ENCODE measurements around the gene INTS3. TPM values are rescaled to one million over a fixed set of nuclear protein-coding genes. Genes with fewer than 3 reads are reported as not detected.

Gene INTS3
- total and polyA plus RNA-seq, 9 of the 15 experiments (the other 6 are each of a cell fraction or from before 2014, with no cell fraction given): 6.3 to 24.1 (median 14.3) TPM

DNA sequence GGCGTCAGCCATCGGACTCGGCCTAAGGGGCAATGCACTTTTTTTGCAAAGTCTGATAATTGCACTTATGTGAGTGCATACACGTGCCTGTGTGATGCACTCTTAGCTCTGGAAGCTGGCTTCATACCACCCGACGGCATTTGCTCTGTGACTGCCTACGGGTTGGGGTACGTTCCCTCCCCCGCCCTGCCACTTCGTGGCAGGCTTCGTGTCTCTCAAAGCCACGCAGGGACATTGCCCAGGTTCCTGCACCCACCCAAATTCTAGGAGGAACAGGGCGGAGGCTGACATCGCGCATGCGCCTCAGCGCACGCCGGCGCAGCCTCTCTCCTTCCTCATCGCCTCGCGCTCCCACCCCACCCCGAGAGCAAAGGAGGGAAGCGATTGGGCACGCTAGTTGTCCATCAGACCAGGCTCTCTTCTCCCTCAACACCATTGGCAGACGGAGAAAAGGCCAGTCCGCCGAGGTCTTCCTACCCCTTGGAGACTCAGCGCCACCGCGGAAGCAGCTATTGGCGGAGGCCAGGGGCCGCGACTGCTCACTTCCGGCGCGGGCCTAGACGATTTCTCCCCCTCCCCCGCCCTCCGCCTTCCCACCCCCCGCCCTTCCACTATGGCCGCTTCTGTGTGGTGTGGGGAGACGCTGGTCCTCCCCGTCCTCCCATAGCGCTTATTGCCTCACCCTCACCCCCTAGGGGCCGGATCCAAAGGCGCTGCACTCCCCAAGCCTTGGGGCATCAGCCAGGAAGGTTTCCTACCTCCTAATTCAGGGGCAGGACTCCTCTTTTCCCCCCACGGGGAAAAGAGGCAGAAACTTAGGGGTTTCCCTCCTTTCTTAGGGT lies at the start of gene INTS3 (continued):
- TF ChIP-seq JUND (IDR thresholded peaks at IDR 0.05; ENCODE audit: borderline replicate concordance, low read depth, low read length): peak; percentile 6; the same call in 1 of the 2 replicates
- TF ChIP-seq JUND (tag; IDR thresholded peaks at IDR 0.05; ENCODE audit: borderline replicate concordance, low read depth, low read length): no peak; the same call in 2 of the 3 replicates
- TF ChIP-seq, protein P1, sequence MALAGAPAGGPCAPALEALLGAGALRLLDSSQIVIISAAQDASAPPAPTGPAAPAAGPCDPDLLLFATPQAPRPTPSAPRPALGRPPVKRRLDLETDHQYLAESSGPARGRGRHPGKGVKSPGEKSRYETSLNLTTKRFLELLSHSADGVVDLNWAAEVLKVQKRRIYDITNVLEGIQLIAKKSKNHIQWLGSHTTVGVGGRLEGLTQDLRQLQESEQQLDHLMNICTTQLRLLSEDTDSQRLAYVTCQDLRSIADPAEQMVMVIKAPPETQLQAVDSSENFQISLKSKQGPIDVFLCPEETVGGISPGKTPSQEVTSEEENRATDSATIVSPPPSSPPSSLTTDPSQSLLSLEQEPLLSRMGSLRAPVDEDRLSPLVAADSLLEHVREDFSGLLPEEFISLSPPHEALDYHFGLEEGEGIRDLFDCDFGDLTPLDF (CRISPR knock-in tag; IDR thresholded peaks at IDR 0.05): no peak
- TF ChIP-seq ARID1B (IDR thresholded peaks at IDR 0.05): no peak
- no peak for TF ChIP-seq SIRT6 (IDR thresholded peaks at IDR 0.05; ENCODE audit: low read depth, low read length)
- TF ChIP-seq, protein P2, sequence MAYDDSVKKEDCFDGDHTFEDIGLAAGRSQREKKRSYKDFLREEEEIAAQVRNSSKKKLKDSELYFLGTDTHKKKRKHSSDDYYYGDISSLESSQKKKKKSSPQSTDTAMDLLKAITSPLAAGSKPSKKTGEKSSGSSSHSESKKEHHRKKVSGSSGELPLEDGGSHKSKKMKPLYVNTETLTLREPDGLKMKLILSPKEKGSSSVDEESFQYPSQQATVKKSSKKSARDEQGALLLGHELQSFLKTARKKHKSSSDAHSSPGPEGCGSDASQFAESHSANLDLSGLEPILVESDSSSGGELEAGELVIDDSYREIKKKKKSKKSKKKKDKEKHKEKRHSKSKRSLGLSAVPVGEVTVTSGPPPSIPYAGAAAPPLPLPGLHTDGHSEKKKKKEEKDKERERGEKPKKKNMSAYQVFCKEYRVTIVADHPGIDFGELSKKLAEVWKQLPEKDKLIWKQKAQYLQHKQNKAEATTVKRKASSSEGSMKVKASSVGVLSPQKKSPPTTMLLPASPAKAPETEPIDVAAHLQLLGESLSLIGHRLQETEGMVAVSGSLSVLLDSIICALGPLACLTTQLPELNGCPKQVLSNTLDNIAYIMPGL (CRISPR knock-in tag; IDR thresholded peaks at IDR 0.05): no peak
- TF ChIP-seq, protein P3, sequence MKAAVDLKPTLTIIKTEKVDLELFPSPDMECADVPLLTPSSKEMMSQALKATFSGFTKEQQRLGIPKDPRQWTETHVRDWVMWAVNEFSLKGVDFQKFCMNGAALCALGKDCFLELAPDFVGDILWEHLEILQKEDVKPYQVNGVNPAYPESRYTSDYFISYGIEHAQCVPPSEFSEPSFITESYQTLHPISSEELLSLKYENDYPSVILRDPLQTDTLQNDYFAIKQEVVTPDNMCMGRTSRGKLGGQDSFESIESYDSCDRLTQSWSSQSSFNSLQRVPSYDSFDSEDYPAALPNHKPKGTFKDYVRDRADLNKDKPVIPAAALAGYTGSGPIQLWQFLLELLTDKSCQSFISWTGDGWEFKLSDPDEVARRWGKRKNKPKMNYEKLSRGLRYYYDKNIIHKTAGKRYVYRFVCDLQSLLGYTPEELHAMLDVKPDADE (conservative IDR thresholded peaks at IDR 0.05; ENCODE audit: control insufficient read depth, low read depth, low read length): 0 out of 2 replicates have a peak, but pooled peaks have one; percentile 58
- TF ChIP-seq NELFE (IDR thresholded peaks at IDR 0.05; ENCODE audit: insufficient read depth, insufficient read length): no peak
- TF ChIP-seq MEF2D (tag; conservative IDR thresholded peaks at IDR 0.05; ENCODE audit: low read depth): 0 out of 2 replicates have a peak, but pooled peaks have one; percentile 28
- TF ChIP-seq, protein P4, sequence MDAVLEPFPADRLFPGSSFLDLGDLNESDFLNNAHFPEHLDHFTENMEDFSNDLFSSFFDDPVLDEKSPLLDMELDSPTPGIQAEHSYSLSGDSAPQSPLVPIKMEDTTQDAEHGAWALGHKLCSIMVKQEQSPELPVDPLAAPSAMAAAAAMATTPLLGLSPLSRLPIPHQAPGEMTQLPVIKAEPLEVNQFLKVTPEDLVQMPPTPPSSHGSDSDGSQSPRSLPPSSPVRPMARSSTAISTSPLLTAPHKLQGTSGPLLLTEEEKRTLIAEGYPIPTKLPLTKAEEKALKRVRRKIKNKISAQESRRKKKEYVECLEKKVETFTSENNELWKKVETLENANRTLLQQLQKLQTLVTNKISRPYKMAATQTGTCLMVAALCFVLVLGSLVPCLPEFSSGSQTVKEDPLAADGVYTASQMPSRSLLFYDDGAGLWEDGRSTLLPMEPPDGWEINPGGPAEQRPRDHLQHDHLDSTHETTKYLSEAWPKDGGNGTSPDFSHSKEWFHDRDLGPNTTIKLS (IDR thresholded peaks at IDR 0.05; ENCODE audit: borderline replicate concordance, low read depth): no peak; the same call in 1 of the 2 replicates
- no peak for TF ChIP-seq NCOA2 (IDR thresholded peaks at IDR 0.05; ENCODE audit: partially characterized antibody in 2 of 2)
- no peak for TF ChIP-seq MAFF (IDR thresholded peaks at IDR 0.05; ENCODE audit: low read length)
- no peak for TF ChIP-seq ZC3H4 (CRISPR knock-in tag; IDR thresholded peaks at IDR 0.05; ENCODE audit: borderline replicate concordance)
- no peak for TF ChIP-seq CCAR2 (IDR thresholded peaks at IDR 0.05; ENCODE audit: low read depth, low read length)
- no peak for TF ChIP-seq MAFG (tag; conservative IDR thresholded peaks at IDR 0.05)
- no peak for TF ChIP-seq MED1 (CRISPR knock-in tag; IDR thresholded peaks at IDR 0.05; ENCODE audit: borderline replicate concordance)
- TF ChIP-seq ILK (tag; IDR thresholded peaks at IDR 0.05; ENCODE audit: borderline replicate concordance, low read depth): no peak
- peak; percentile 38; the same call in 1 of the 2 replicates for TF ChIP-seq BHLHE40 (IDR thresholded peaks at IDR 0.05; ENCODE audit: low read length)
- peak; percentile 97 for TF ChIP-seq L3MBTL2 (IDR thresholded peaks at IDR 0.05)
- TF ChIP-seq, protein P5, sequence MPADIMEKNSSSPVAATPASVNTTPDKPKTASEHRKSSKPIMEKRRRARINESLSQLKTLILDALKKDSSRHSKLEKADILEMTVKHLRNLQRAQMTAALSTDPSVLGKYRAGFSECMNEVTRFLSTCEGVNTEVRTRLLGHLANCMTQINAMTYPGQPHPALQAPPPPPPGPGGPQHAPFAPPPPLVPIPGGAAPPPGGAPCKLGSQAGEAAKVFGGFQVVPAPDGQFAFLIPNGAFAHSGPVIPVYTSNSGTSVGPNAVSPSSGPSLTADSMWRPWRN (IDR thresholded peaks at IDR 0.05; ENCODE audit: low read depth): no peak
- TF ChIP-seq ZNF165 (CRISPR knock-in tag; IDR thresholded peaks at IDR 0.05; ENCODE audit: borderline replicate concordance): no peak

All from K562 (cell line).